Activated CD8-positive, alpha-beta memory T cell treated with anti-CD3 and anti-CD28 coated beads, Interleukin-2, amount 50 U/mL, for 1 hour (primary cell): ENCODE data around the gene GTF2F1.
A peak's percentile ranks its signal among the peaks of the same experiment; 100 is the strongest.
"Not testable (repeated sequence)": the region's sequence is repeated elsewhere in the genome, so short reads cannot be mapped to it uniquely, and the experiment has no call there.

Source experiments
- DNase-seq: peaks from one replicate; pipeline ENCODE4 v3.0.0-alpha.2; 2020; ENCODE audit errors: extremely low read depth

The GTF2F1 gene

GRCh38 chr19:6393074-6393982 is at the start of gene GTF2F1:
Gene GTF2F1 (minus strand): TSS chr19:6393164. CDS start chr19:6392995, 169 bp downstream.
- peak; percentile 97 for DNase-seq

GRCh38 chr19:6442087-6442688 is 49.2 kb upstream of the GTF2F1 start:
- no peak for DNase-seq

GRCh38 chr19:6440905-6441304 is 47.9 kb upstream of the GTF2F1 start:
- no peak for DNase-seq

- DNase-seq, result no peak
These were observed 46.8 kb upstream of the GTF2F1 start for GRCh38 chr19:6439743-6440142.

GRCh38 chr19:6433663-6434062 is 40.7 kb upstream of the GTF2F1 start, which contains the start of gene SLC25A41:
Gene SLC25A41 (minus strand): TSS chr19:6433763. CDS start chr19:6433693, 70 bp downstream.
- no peak for DNase-seq

GRCh38 chr19:6433165-6433564 is 40.2 kb upstream of the GTF2F1 start:
- no peak for DNase-seq

GRCh38 chr19:6431891-6432290 is 38.9 kb upstream of the GTF2F1 start:
- no peak for DNase-seq

GRCh38 chr19:6429419-6430221 is 36.7 kb upstream of the GTF2F1 start:
- no peak for DNase-seq

GRCh38 chr19:6428692-6429418 is 35.9 kb upstream of the GTF2F1 start:
- not testable (repeated sequence) for DNase-seq

GRCh38 chr19:6427131-6427530 is 34.2 kb upstream of the GTF2F1 start:
- DNase-seq, result no peak

- no peak for DNase-seq
These were observed 33.0 kb upstream of the GTF2F1 start for GRCh38 chr19:6425732-6426620.

GRCh38 chr19:6424939-6425731 is 32.2 kb upstream of the GTF2F1 start:
- peak; percentile 99 for DNase-seq

- no peak for DNase-seq
These were observed 31.4 kb upstream of the GTF2F1 start, which contains the start of gene KHSRP for GRCh38 chr19:6424195-6424938. Gene KHSRP (minus strand): TSS chr19:6424811. CDS start chr19:6424701, 110 bp downstream.

- no peak for DNase-seq
These were observed 30.7 kb upstream of the GTF2F1 start for GRCh38 chr19:6423499-6424194.

- no peak for DNase-seq
These were observed 28.4 kb upstream of the GTF2F1 start for GRCh38 chr19:6421075-6422014.

- no peak for DNase-seq
These were observed 25.6 kb upstream of the GTF2F1 start for GRCh38 chr19:6418562-6418932.
